WERI-Rb-1 (cell line): ENCODE data around the gene C1orf21.

Experiments used
- DNase-seq: peaks from one replicate; pipeline ENCODE4 v3.0.0-alpha.2; 2020
- H3K27ac ChIP-seq: fragments of 250-450 bp; sonication (Bioruptor Pico); 2 replicates; pipeline ENCODE4 v1.5.1; 2020; ENCODE audit warnings: mild to moderate bottlenecking, moderate library complexity
- H3K27me3 ChIP-seq: fragments of 250-450 bp; sonication (Bioruptor Pico); 2 replicates; pipeline ENCODE4 v1.5.1; 2021; ENCODE audit warnings: mild to moderate bottlenecking, low read depth, moderate library complexity; ENCODE audit not compliant: insufficient read depth, severe bottlenecking
- H3K36me3 ChIP-seq: fragments of 250-450 bp; sonication (Bioruptor Pico); 2 replicates; pipeline ENCODE4 v1.5.1; 2020; ENCODE audit warnings: mild to moderate bottlenecking, moderate library complexity
- H3K4me3 ChIP-seq: 2 replicates; pipeline ENCODE4 v1.5.1; 2011; ENCODE audit warnings: low read depth, mild to moderate bottlenecking, control low read depth, low read length
- H3K9me3 ChIP-seq: fragments of 250-450 bp; sonication (Bioruptor Pico); 2 replicates; pipeline ENCODE4 v1.5.1; 2021; ENCODE audit warnings: mild to moderate bottlenecking, moderate library complexity; ENCODE audit not compliant: severe bottlenecking
- TF ChIP-seq, protein P1 (sequence below): IDR thresholded peaks from 2 replicates; pipeline ENCODE4 v1.5.1; 2011; ENCODE audit warnings: low read depth, mild to moderate bottlenecking, control low read depth, inconsistent platforms, low read length

Gene C1orf21

DNA sequence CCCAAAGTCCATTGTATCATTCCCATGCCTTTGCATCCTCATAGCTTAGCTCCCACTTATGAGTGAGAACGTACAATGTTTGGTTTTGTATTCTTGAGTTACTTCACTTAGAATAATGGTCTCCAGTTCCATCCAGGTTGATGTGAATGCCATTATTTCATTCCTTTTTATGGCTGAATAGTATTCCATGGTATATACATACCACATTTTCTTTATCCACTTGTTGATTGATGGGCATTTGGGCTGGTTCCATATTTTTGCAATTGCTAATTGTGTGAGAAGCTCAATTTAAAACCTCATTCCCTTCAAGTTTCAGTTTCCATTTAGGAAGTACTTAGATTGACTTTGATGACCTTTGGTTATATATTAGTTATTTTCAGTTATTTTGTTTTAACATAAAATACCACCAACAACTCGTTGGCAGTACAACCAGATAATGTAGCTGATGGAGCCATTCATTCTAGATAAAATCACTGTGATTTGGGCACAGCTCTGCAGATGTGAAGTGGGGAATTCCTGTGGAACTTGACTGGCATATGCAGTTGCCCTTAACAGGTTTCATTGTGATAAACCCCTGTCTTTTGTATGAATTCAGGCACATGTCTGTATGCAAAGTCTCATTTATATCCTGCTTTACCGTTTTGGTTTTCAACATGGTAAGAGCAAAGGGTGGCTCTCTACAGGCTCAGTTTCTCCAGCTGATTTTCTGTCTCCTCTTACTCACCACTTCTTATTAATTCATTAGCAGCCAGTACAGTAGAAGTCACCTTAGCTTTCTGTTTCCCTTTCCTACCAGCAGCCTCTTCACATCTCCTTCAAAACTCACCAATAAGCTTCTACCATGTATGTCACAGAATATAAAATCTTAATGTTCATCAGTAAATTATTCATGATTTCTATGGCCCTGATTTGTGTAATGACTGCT, 170.9 kb downstream of the C1orf21 start:
- TF ChIP-seq, protein P1, sequence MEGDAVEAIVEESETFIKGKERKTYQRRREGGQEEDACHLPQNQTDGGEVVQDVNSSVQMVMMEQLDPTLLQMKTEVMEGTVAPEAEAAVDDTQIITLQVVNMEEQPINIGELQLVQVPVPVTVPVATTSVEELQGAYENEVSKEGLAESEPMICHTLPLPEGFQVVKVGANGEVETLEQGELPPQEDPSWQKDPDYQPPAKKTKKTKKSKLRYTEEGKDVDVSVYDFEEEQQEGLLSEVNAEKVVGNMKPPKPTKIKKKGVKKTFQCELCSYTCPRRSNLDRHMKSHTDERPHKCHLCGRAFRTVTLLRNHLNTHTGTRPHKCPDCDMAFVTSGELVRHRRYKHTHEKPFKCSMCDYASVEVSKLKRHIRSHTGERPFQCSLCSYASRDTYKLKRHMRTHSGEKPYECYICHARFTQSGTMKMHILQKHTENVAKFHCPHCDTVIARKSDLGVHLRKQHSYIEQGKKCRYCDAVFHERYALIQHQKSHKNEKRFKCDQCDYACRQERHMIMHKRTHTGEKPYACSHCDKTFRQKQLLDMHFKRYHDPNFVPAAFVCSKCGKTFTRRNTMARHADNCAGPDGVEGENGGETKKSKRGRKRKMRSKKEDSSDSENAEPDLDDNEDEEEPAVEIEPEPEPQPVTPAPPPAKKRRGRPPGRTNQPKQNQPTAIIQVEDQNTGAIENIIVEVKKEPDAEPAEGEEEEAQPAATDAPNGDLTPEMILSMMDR: no peak
- Histone ChIP-seq H3K9me3 (no peaks in the 10 kb centered on the region), H3K27ac (no peak overlapping the region), H3K27me3 (no peaks in the 10 kb centered on the region), H3K36me3 (no peaks in the 10 kb centered on the region), H3K4me3 (no peak overlapping the region)
- DNase-seq: no peak

- Histone ChIP-seq H3K27ac (no peak overlapping the region), H3K4me3 (no peak overlapping the region), H3K27me3 (no peaks in the 10 kb centered on the region), H3K36me3 (no peaks in the 10 kb centered on the region), H3K9me3 (no peaks in the 10 kb centered on the region)
- TF ChIP-seq, protein P1: no peak
- no peak for DNase-seq
Observed at GRCh38 chr1:184558691-184559090, 171.9 kb downstream of the C1orf21 start.

DNA sequence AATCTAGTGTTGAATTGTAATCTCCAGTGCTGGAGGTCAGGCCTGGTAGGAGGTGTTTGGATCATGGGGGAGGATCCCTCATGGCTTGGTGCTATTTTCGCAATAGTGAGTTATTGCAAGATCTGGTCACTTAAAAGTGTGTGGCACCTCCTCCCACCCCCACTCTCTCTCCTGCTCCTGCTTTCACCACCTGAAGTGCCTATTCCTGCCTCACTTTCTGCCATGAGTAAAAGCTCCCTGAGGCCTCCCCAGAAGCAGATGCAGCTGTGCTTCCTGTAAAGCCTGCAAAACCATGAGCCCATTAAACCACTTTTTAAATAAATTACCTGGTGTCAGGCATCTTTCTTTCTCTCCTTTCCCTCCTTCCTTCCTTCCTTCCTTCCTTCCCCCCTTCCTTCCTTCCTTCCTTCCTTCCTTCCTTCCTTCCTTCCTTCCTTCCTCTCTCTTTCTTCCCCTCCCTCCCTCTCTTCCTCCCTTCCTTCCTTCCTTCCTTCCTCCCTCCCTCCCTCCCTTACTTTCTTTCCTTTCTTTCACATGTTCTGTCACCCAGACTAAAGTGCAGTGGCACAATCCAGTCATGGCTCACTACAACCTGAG, 172.4 kb downstream of the C1orf21 start:
- H3K4me3 ChIP-seq: no peak overlapping the region
- no peak for DNase-seq
- TF ChIP-seq, protein P1: no peak
- no peaks in the 10 kb centered on the region for H3K27me3 ChIP-seq
- no peaks in the 10 kb centered on the region for H3K9me3 ChIP-seq
- H3K36me3 ChIP-seq: no peaks in the 10 kb centered on the region
- no peak overlapping the region for H3K27ac ChIP-seq

DNA sequence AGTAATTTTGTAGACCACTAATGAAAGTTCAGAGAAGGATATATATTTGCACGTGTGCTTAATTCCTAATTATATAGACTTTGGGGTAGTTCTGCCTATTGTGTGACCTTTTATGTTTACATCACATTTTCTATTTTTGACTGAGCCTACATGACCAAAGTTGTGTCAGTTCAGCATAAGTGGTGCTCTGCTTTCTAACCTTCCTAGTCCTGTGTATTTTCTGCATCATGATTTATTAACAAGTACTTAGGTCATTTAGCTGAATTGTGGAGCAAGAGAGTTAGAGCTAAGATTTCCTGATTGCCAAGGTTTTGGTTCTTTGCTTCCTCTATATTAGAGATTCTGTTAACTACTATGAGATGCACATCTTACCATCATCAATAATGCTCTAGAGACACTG, 176.0 kb downstream of the C1orf21 start:
- Histone ChIP-seq H3K9me3 (no peaks in the 10 kb centered on the region), H3K27me3 (no peaks in the 10 kb centered on the region), H3K4me3 (no peak overlapping the region), H3K27ac (no peak overlapping the region), H3K36me3 (no peaks in the 10 kb centered on the region)
- no peak for DNase-seq
- TF ChIP-seq, protein P1: no peak

- DNase-seq: no peak
- TF ChIP-seq, protein P1: no peak
- no peaks in the 10 kb centered on the region for H3K36me3 ChIP-seq
- no peaks in the 10 kb centered on the region for H3K27me3 ChIP-seq
- H3K4me3 ChIP-seq: no peak overlapping the region
- no peak overlapping the region for H3K27ac ChIP-seq
- H3K9me3 ChIP-seq: no peaks in the 10 kb centered on the region
Observed at GRCh38 chr1:184563308-184563707, 176.5 kb downstream of the C1orf21 start.
